GM23338 (cell line): ENCODE measurements around the gene NCSTN. TPM values are rescaled to one million over a fixed set of nuclear protein-coding genes. Genes with fewer than 3 reads are reported as not detected.
A peak's percentile ranks its signal among the peaks of the same experiment; 100 is the strongest.

Experiments used
- ATAC-seq: fragments of 200-7000 bp; cut with Tn5 transposase; 3 replicates; pipeline ENCODE4 v1.9.1; 2020
- DNase-seq: peaks from one replicate; pipeline ENCODE4 v3.0.0-alpha.2; 2015; ENCODE audit warnings: low spot score
- H2AFZ ChIP-seq: fragments of 200-600 bp; sonication (generic); 2 replicates; pipeline ENCODE4 v1.8.0; 2016; ENCODE audit warnings: antibody characterized with exemption, mild to moderate bottlenecking, moderate library complexity
- H3F3A ChIP-seq: fragments of 200-600 bp; sonication (generic); replicated peaks from 2 replicates; pipeline ENCODE4 v1.8.0; 2017; ENCODE audit warnings: antibody characterized with exemption, mixed run types, low read depth
- H3K27ac ChIP-seq: fragments of 200-600 bp; sonication (generic); 2 replicates; pipeline ENCODE4 v1.6.1; 2016; ENCODE audit warnings: low read depth
- H3K27me3 ChIP-seq: fragments of 200-600 bp; sonication (generic); 2 replicates; pipeline ENCODE4 v1.8.0; 2016; ENCODE audit warnings: mild to moderate bottlenecking, mixed run types, moderate library complexity; ENCODE audit not compliant: insufficient read depth
- H3K36me3 ChIP-seq: fragments of 200-600 bp; sonication (generic); 2 replicates; pipeline ENCODE4 v1.8.0; 2016; ENCODE audit warnings: mild to moderate bottlenecking; ENCODE audit not compliant: insufficient read depth
- H3K4me1 ChIP-seq: fragments of 200-600 bp; sonication (generic); 2 replicates; pipeline ENCODE4 v1.8.0; 2016; ENCODE audit warnings: mild to moderate bottlenecking, moderate library complexity; ENCODE audit not compliant: insufficient read depth
- H3K4me2 ChIP-seq: fragments of 200-600 bp; sonication (generic); 2 replicates; pipeline ENCODE4 v1.7.1; 2017; ENCODE audit warnings: mixed run types
- H3K4me3 ChIP-seq: fragments of 200-600 bp; sonication (generic); 2 replicates; pipeline ENCODE4 v1.6.1; 2016; ENCODE audit warnings: mixed run types
- H3K79me2 ChIP-seq: fragments of 200-600 bp; sonication (generic); replicated peaks from 2 replicates; pipeline ENCODE4 v1.8.0; 2017; ENCODE audit warnings: mild to moderate bottlenecking; ENCODE audit not compliant: insufficient read depth
- H3K9me2 ChIP-seq: fragments of 200-600 bp; sonication (generic); 2 replicates; pipeline ENCODE4 v1.8.0; 2017; ENCODE audit not compliant: insufficient read depth
- H4K20me1 ChIP-seq: fragments of 200-600 bp; sonication (generic); replicated peaks from 2 replicates; pipeline ENCODE4 v1.8.0; 2017; ENCODE audit warnings: mild to moderate bottlenecking; ENCODE audit not compliant: insufficient read depth
- H3K27ac Mint-ChIP-seq: 2 replicates; pipeline ENCODE4 v1.8.0; 2020; ENCODE audit warnings: inconsistent platforms, mild to moderate bottlenecking, moderate library complexity, mixed read lengths
- H3K27me3 Mint-ChIP-seq: 3 replicates; pipeline ENCODE4 v1.8.0; 2022; ENCODE audit warnings: low read depth, mild to moderate bottlenecking, moderate library complexity, mixed read lengths, inconsistent platforms; ENCODE audit not compliant: insufficient read depth, poor library complexity
- H3K36me3 Mint-ChIP-seq: 3 replicates; pipeline ENCODE4 v1.8.0; 2021; ENCODE audit warnings: low read depth, mild to moderate bottlenecking, inconsistent platforms, moderate library complexity, mixed read lengths
- H3K4me1 Mint-ChIP-seq: 3 replicates; pipeline ENCODE4 v1.8.0; 2020; ENCODE audit warnings: mild to moderate bottlenecking, inconsistent platforms, mixed read lengths
- H3K4me3 Mint-ChIP-seq: 3 replicates; pipeline ENCODE4 v1.8.0; 2021; ENCODE audit warnings: moderate library complexity, mild to moderate bottlenecking, inconsistent platforms, mixed read lengths
- H3K9me3 Mint-ChIP-seq: 3 replicates; pipeline ENCODE4 v1.8.0; 2020; ENCODE audit warnings: moderate library complexity, mild to moderate bottlenecking, inconsistent platforms, mixed read lengths
- CREB1 ChIP-seq: fragments of 250-450 bp; sonication (Bioruptor Pico); IDR thresholded peaks from 2 replicates; pipeline ENCODE4 v1.5.0; 2020; ENCODE audit warnings: low read depth, mild to moderate bottlenecking, moderate library complexity
- ETS1 ChIP-seq: IDR thresholded peaks from 2 replicates; pipeline ENCODE4 v1.6.1; 2016; ENCODE audit warnings: antibody characterized with exemption
- EZH2 ChIP-seq: fragments of 200-600 bp; sonication (generic); IDR thresholded peaks from one replicate; pipeline ENCODE4 v1.8.0; 2017; ENCODE audit warnings: antibody characterized with exemption, mild to moderate bottlenecking, low read depth; ENCODE audit not compliant: unreplicated experiment
- EZH2phosphoT487 ChIP-seq: fragments of 200-600 bp; sonication (generic); IDR thresholded peaks from one replicate; pipeline ENCODE4 v1.8.1; 2018; ENCODE audit warnings: antibody characterized with exemption; ENCODE audit not compliant: unreplicated experiment
- JUNB ChIP-seq: IDR thresholded peaks from one replicate; pipeline ENCODE4 v1.6.1; 2016; ENCODE audit warnings: antibody characterized with exemption; ENCODE audit not compliant: unreplicated experiment
- NANOG ChIP-seq: IDR thresholded peaks from 2 replicates; pipeline ENCODE4 v1.6.1; 2016; ENCODE audit warnings: antibody characterized with exemption, borderline replicate concordance
- POLR2AphosphoS5 ChIP-seq: IDR thresholded peaks from 2 replicates; pipeline ENCODE4 v1.6.1; 2016; ENCODE audit warnings: antibody characterized with exemption, low read depth
- STAT1 ChIP-seq: IDR thresholded peaks from one replicate; pipeline ENCODE4 v1.6.1; 2016; ENCODE audit warnings: antibody characterized with exemption; ENCODE audit not compliant: unreplicated experiment
- ZNF114 ChIP-seq: fragments of 250-450 bp; sonication (Bioruptor Pico); IDR thresholded peaks from 2 replicates; pipeline ENCODE4 v1.5.0; 2020; ENCODE audit warnings: mild to moderate bottlenecking, moderate library complexity
- ZNF331 ChIP-seq: fragments of 250-450 bp; sonication (Bioruptor Pico); IDR thresholded peaks from 2 replicates; pipeline ENCODE4 v1.5.0; 2020; ENCODE audit warnings: low read depth, mild to moderate bottlenecking, moderate library complexity
- ZNF462 ChIP-seq: fragments of 250-450 bp; sonication (Bioruptor Pico); IDR thresholded peaks from 2 replicates; pipeline ENCODE4 v1.5.0; 2020; ENCODE audit warnings: mild to moderate bottlenecking, moderate library complexity
- polyA plus RNA-seq: library from polyadenylated mRNA; unstranded; fragments of >200 nt; fragmentation: Nextera tagmentation; extraction: Ambion mirVana; gene quantifications from 2 replicates; pipeline ENCODE4 v1.2.1, GENCODE V29; 2016
- total RNA-seq: library from RNA; depleted of rRNA; stranded (reverse); fragments of >200 nt; shearing (Covaris generic); gene quantifications from 2 replicates; pipeline ENCODE4 v1.2.3, GENCODE V29; 2014
- TF ChIP-seq, protein P1 (sequence below), 2 experiments: fragments of 200-600 bp in 1 of 2; sonication (generic) in 1 of 2; conservative IDR thresholded peaks; 2 replicates each; pipeline versions ENCODE4 v1.5.1 to v1.6.1; 2016 to 2017; ENCODE audit warnings: antibody characterized with exemption in 2 of 2, low read depth in 2 of 2, mild to moderate bottlenecking in 2 of 2, moderate library complexity in 1 of 2
- TF ChIP-seq, protein P2 (sequence below): IDR thresholded peaks from one replicate; pipeline ENCODE4 v1.6.1; 2018; ENCODE audit warnings: antibody characterized with exemption; ENCODE audit not compliant: unreplicated experiment

Gene NCSTN
- total and polyA plus RNA-seq, 2 experiments from 2014 or later = 36.0 to 45.9 TPM

GRCh38 chr1:160344241-160344640 lies 1.1 kb downstream of the NCSTN start:
- no peak overlapping the region for H3K27ac Mint-ChIP-seq
- Histone ChIP-seq H3K36me3 (peaks cover 14% of the 10 kb centered on the region), H3K27me3 (no peaks in the 10 kb centered on the region), H4K20me1 (peaks cover 19% of the 10 kb centered on the region), H3K4me1 (peaks cover 18% of the 10 kb centered on the region), H2AFZ (no peak overlapping the region), H3K9me2 (no peaks in the 10 kb centered on the region), H3K4me3 (peak overlapping the region; percentile 95), H3K27ac (no peak overlapping the region), H3K4me2 (peak overlapping the region; percentile 80), H3K79me2 (peaks cover 63% of the 10 kb centered on the region), H3F3A (peaks cover 3% of the 10 kb centered on the region; the same call in 1 of the 2 replicates)
- H3K27me3 Mint-ChIP-seq = peaks cover 2% of the 10 kb centered on the region
- no peak for TF ChIP-seq ETS1
- TF ChIP-seq, protein P1, sequence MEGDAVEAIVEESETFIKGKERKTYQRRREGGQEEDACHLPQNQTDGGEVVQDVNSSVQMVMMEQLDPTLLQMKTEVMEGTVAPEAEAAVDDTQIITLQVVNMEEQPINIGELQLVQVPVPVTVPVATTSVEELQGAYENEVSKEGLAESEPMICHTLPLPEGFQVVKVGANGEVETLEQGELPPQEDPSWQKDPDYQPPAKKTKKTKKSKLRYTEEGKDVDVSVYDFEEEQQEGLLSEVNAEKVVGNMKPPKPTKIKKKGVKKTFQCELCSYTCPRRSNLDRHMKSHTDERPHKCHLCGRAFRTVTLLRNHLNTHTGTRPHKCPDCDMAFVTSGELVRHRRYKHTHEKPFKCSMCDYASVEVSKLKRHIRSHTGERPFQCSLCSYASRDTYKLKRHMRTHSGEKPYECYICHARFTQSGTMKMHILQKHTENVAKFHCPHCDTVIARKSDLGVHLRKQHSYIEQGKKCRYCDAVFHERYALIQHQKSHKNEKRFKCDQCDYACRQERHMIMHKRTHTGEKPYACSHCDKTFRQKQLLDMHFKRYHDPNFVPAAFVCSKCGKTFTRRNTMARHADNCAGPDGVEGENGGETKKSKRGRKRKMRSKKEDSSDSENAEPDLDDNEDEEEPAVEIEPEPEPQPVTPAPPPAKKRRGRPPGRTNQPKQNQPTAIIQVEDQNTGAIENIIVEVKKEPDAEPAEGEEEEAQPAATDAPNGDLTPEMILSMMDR (conservative IDR thresholded peaks at IDR 0.05; ENCODE audit: low read depth in 2 of 2) = no peak
- TF ChIP-seq CREB1 (CRISPR knock-in tag) = no peak
- TF ChIP-seq EZH2phosphoT487 = no peak
- no peak for TF ChIP-seq JUNB
- TF ChIP-seq ZNF114 (CRISPR knock-in tag) = no peak
- TF ChIP-seq EZH2 = no peak
- no peak for TF ChIP-seq STAT1
- TF ChIP-seq POLR2AphosphoS5 = no peak
- TF ChIP-seq NANOG = no peak
- TF ChIP-seq, protein P2, sequence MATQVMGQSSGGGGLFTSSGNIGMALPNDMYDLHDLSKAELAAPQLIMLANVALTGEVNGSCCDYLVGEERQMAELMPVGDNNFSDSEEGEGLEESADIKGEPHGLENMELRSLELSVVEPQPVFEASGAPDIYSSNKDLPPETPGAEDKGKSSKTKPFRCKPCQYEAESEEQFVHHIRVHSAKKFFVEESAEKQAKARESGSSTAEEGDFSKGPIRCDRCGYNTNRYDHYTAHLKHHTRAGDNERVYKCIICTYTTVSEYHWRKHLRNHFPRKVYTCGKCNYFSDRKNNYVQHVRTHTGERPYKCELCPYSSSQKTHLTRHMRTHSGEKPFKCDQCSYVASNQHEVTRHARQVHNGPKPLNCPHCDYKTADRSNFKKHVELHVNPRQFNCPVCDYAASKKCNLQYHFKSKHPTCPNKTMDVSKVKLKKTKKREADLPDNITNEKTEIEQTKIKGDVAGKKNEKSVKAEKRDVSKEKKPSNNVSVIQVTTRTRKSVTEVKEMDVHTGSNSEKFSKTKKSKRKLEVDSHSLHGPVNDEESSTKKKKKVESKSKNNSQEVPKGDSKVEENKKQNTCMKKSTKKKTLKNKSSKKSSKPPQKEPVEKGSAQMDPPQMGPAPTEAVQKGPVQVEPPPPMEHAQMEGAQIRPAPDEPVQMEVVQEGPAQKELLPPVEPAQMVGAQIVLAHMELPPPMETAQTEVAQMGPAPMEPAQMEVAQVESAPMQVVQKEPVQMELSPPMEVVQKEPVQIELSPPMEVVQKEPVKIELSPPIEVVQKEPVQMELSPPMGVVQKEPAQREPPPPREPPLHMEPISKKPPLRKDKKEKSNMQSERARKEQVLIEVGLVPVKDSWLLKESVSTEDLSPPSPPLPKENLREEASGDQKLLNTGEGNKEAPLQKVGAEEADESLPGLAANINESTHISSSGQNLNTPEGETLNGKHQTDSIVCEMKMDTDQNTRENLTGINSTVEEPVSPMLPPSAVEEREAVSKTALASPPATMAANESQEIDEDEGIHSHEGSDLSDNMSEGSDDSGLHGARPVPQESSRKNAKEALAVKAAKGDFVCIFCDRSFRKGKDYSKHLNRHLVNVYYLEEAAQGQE = no peak
- no peak for TF ChIP-seq ZNF331
- no peak for TF ChIP-seq ZNF462 (CRISPR knock-in tag)
- peak overlapping the region; percentile 98 for H3K4me3 Mint-ChIP-seq
- H3K9me3 Mint-ChIP-seq = no peaks in the 10 kb centered on the region
- DNase-seq = no peak
- no peak for ATAC-seq
- H3K36me3 Mint-ChIP-seq = peaks cover 10% of the 10 kb centered on the region
- H3K4me1 Mint-ChIP-seq = peaks cover 14% of the 10 kb centered on the region
